HG03432 (cell line): ENCODE measurements around the gene EEF1AKMT3.

Source experiments
- ATAC-seq: cut with Tn5 transposase; IDR thresholded peaks from one replicate; pipeline ENCODE4 v1.9.1; 2021; ENCODE audit warnings: mild to moderate bottlenecking, moderate library complexity; ENCODE audit not compliant: unreplicated experiment

Gene EEF1AKMT3

GRCh38 chr12:57750561-57751431, 21.6 kb upstream of the EEF1AKMT3 start:
- no peak for ATAC-seq

- no peak for ATAC-seq
Observed at GRCh38 chr12:57751432-57751787, 21.0 kb upstream of the EEF1AKMT3 start.

GRCh38 chr12:57751788-57752667, 20.4 kb upstream of the EEF1AKMT3 start, which contains the start of gene CDK4:
TSS of gene CDK4 (minus strand) at chr12:57752310. CDS start at chr12:57751717, 593 bp downstream.
- peak; percentile 75 for ATAC-seq

- ATAC-seq, result no peak
Observed at GRCh38 chr12:57752668-57753000, 19.8 kb upstream of the EEF1AKMT3 start.

- ATAC-seq, result no peak
Observed at GRCh38 chr12:57753756-57754337, 18.6 kb upstream of the EEF1AKMT3 start.

GRCh38 chr12:57754411-57755193, 17.8 kb upstream of the EEF1AKMT3 start, which contains the start of gene MARCHF9:
TSS of gene MARCHF9 (plus strand) at chr12:57755103. CDS start at chr12:57755529, 426 bp downstream.
- ATAC-seq, result peak; percentile 44

- ATAC-seq, result no peak
Observed at GRCh38 chr12:57755194-57755453, 17.3 kb upstream of the EEF1AKMT3 start.

- ATAC-seq, result no peak
Observed at GRCh38 chr12:57755454-57756372, 16.7 kb upstream of the EEF1AKMT3 start.

- ATAC-seq, result peak; percentile 20
Observed at GRCh38 chr12:57756406-57757341, 15.7 kb upstream of the EEF1AKMT3 start.

GRCh38 chr12:57757771-57758170, 14.6 kb upstream of the EEF1AKMT3 start:
- no peak for ATAC-seq

- ATAC-seq, result no peak
Observed at GRCh38 chr12:57758552-57759359, 13.7 kb upstream of the EEF1AKMT3 start.

GRCh38 chr12:57759360-57759980, 12.9 kb upstream of the EEF1AKMT3 start:
- no peak for ATAC-seq

GRCh38 chr12:57760347-57760982, 11.9 kb upstream of the EEF1AKMT3 start:
- no peak for ATAC-seq

GRCh38 chr12:57761391-57761998, 10.9 kb upstream of the EEF1AKMT3 start:
- ATAC-seq, result no peak

- ATAC-seq, result no peak
Observed at GRCh38 chr12:57762463-57762862, 10.0 kb upstream of the EEF1AKMT3 start.

GRCh38 chr12:57763881-57764661, 8.3 kb upstream of the EEF1AKMT3 start:
- no peak for ATAC-seq
